Esophagus squamous epithelium (tissue), 4 donors: ENCODE data around the gene TTYH1.

Experiments
- CTCF ChIP-seq, 6 experiments: fragments of 450-650 bp in 4 of 6; fragments of 200-600 bp in 2 of 6; sonication (generic) in 2 of 6; IDR thresholded peaks; one replicate each; pipeline ENCODE4 v1.5.1; 2016 to 2019; ENCODE audit warnings: antibody characterized with exemption in 6 of 6, mild to moderate bottlenecking in 4 of 6, moderate library complexity in 4 of 6
- POLR2A ChIP-seq, 4 donors: fragments of 450-650 bp; IDR thresholded peaks; one replicate each; pipeline ENCODE4 v1.6.1; 2017; ENCODE audit warnings: antibody characterized with exemption in 4 of 4, mild to moderate bottlenecking in 4 of 4, moderate library complexity in 3 of 4

DNA sequence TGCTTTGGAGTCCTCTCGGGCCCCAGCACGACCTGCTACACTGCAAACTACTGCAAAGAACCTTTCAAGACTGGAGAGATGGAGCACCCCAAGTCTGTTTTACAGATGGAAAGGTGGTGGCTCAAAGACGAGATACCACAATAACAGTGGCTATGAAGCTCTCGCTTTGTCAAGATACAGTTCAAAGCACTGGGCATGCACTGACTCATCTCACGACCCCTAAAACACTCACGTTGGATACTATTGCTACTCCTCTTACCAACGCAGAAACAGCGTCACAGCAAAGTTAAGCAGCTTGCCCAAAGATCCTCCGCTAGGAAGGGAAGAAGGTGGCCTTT lies 26.5 kb upstream of the TTYH1 start:
- no peak for TF ChIP-seq POLR2A (IDR thresholded peaks at IDR 0.05)
- no peak for TF ChIP-seq CTCF (IDR thresholded peaks at IDR 0.05)
